GM21825 (cell line): ENCODE data around the gene PABPC1L2B.
"Not testable (repeated sequence)": the region's sequence is repeated elsewhere in the genome, so short reads cannot be mapped to it uniquely, and the experiment has no call there.

Experiments used
- ATAC-seq: cut with Tn5 transposase; IDR thresholded peaks from one replicate; pipeline ENCODE4 v1.9.1; 2021; ENCODE audit warnings: mild to moderate bottlenecking, moderate library complexity; ENCODE audit not compliant: unreplicated experiment

Gene PABPC1L2B

DNA sequence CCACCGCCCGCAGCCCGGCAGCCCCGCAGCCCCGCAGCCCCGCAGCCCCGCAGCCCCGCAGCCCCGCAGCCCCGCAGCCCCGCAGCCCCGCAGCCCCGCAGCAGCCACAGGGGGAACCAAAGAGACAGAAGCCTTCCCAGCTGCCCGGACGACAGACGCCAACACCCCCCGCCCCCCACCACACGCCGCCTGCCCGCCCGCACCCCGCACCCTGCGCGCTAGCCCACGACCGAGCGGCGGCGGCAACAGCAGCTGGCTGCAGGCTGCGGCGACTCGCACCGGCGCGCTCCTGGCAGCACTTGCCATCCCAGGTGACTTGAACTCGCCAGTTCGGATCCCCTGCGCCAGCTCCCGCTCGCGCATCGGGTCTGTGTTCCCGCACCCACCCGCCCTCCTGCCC, at the start of gene PABPC1L2B:
Gene PABPC1L2B, plus strand, starts transcription at position 207 of the 400 bp plus-strand sequence. CDS start 704 bp downstream, outside the sequence.
- ATAC-seq = not testable (repeated sequence)

DNA sequence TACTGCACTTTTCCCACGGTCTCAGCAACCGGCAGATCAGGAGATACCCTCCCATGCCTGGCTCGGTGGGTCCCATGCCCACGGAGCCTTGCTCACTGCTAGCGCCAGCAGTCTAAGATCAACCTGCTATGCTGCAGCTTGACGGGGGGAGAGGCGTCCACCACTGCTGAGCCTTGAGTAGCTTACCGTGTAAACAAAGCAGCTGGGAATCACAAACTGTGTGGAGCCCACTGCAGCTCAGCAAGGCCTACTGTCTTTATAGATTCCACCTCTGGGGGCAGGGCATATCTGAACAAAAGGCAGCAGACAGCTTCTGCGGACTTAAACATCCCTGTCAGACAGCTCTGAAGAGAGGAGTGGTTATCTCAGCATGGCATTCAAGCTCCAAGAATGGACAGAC, 42.8 kb upstream of the PABPC1L2B start:
- ATAC-seq = not testable (repeated sequence)

DNA sequence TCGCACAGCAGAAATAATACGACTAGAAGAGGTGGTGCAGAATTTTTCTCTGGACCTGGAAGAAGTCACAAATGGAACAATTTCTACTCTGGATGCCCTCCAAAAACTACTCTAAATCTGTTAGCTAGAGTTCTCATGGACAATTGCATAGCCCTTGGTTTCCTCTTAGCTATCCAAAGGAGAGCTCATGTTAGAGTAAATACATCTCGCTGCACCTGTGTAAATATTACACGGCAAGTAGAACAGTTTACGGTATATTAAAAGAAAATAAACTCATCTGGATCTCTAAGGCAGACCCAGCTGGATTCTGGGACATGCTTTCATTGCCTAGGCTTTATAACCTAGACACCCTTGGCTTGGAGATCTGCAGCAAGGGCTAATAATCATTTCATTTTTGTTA, 30.9 kb upstream of the PABPC1L2B start:
- ATAC-seq = not testable (repeated sequence)

DNA sequence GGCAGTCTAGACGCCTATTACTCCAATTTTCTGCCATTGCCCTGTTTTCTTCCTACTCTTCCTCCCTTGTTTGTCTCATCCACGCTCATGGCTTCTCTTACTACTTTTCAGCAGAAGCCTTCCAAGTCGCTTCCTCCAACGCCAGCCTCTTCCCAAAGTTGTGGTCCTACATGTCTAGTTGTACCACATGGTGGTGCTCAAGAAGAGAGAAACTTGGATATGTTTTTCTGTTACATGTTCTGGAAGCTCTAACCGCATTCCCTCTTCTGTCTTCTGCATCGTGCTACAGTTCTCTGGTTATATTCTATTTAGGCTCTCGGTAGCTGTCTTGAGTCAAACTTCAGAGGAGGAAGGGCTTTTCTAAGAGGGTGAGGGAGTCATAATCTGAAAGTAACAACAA, 27.9 kb upstream of the PABPC1L2B start:
- not testable (repeated sequence) for ATAC-seq

DNA sequence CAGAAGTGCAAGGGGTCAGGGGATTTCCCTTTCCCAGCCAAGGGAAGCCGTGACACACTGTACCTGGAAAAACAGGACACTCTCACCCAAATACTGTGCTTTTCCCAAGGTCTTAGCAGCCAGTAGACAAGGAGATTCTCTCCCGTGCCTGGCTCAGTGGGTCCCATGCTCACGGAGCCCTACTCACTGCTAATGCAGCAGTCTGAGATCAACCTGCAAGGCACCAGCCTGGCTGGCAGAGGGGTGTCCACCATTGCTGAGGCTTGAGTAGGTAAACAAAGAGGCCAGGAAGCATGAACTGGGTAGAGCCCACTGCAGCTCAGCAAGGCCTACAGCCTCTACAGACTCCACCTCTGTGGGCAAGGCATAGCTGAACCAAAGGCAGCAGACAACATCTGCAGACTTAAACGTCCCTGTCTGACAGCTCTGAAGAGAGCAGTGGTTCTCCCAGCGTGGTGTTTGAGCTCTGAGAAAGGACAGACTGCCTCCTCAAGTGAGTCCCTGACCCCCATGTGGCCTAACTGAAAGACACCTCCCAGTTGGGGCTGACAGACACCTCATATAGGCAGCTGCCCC, 21.8 kb upstream of the PABPC1L2B start:
- not testable (repeated sequence) for ATAC-seq

DNA sequence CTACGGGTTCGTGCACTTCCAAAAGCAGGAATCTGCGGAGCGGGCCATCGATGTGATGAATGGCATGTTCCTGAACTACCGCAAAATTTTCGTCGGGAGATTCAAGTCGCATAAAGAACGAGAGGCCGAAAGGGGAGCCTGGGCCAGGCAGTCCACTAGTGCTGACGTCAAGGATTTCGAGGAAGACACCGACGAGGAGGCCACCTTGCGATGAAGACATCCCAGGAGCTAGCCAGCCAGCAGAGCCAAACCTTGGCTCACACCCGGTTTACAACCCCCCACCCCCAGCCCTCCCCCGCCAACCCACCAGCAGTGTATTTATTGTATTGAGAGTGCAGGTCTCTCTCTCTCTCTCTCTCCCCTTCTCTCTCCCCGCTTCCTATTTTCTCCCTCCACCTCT, 1.3 kb downstream of the PABPC1L2B start:
- not testable (repeated sequence) for ATAC-seq

DNA sequence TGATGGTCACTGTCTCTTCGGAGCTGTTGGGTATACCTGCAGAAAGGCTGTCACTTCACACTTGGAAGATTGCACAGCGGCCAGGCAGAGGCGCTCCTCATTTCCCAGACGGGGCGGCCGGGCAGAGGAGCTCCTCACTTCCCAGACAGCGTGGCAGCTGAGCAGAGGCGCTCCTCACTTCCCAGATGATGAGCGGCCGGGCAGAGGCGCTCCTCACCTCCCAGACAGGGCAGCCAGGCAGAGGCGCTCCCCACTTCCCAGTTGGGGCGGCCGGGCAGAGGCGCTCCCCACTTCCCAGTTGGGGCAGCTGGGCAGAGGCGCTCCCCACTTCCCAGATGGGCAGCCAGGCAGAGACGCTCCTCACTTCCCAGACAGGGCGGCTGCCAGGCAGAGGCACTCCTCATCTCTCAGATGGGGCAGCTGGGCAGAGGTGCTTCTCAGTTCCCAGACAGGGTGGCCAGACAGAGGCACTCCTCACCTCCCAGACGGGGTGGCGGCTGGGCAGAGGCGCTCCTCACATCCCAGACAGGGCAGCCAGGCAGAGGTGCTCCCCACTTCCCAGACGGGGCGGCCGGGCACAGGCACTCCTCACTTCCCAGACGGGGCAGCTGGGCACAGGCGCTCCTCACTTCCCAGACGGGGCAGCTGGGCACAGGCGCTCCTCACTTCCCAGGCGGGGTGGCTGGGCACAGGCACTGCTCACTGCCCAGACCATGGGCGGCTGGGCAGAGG, 18.8 kb downstream of the PABPC1L2B start:
- no peak for ATAC-seq

DNA sequence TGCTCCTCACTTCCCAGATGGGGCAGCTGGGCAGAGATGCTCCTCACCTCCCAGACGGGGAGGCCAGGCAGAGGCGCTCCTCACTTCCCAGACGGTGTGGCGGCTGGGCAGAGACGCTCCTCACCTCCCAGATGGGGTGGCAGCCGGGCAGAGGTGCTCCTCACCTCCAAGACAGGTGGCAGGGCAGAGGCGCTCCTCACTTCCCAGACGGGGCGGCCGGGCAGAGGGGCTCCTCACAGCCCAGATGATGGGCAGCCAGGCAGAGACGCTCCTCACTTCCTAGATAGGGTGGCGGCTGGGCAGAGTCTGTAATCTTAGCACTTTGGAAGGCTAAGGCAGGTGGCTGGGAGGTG, 19.3 kb downstream of the PABPC1L2B start:
- ATAC-seq = not testable (repeated sequence)

DNA sequence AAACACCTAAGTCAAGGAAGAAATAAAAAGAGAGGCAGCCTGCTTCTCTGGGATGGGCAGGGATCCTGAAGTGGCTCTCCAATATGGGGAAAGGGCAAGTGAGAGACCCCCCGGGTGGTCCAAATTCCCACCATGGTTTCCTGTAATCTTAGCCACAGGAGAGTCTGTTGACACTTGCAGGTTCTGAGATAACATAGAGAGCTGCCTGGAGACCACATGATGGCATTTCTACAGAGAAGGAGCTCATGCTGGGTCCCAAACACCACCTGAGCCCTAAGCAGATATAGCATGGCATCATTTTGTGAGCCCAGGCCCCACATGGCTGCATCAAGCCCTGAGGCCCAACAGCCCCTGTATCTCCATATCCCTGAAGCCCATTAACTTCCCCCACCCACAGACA, 26.1 kb downstream of the PABPC1L2B start:
- no peak for ATAC-seq
